Eye (tissue), 1 donor: ENCODE data around the gene STK11IP.

ENCODE experiments used
- DNase-seq: peaks from one replicate; pipeline ENCODE4 v3.0.0-alpha.2; 2015

STK11IP gene

GRCh38 chr2:219622472-219622871 lies 24.8 kb downstream of the STK11IP start:
- no peak for DNase-seq

GRCh38 chr2:219624565-219624964 lies 26.9 kb downstream of the STK11IP start:
- DNase-seq = no peak

- no peak for DNase-seq
These were observed 27.5 kb downstream of the STK11IP start for GRCh38 chr2:219625179-219625578.

- DNase-seq = no peak
These were observed 28.9 kb downstream of the STK11IP start for GRCh38 chr2:219626540-219626939.

- DNase-seq = peak; percentile 59
These were observed 29.7 kb downstream of the STK11IP start, which contains the start of gene SLC4A3 for GRCh38 chr2:219627103-219628100. Gene SLC4A3 (plus strand): TSS chr2:219627630. CDS start chr2:219627993, 363 bp downstream.

GRCh38 chr2:219628235-219628985 lies 30.8 kb downstream of the STK11IP start:
- DNase-seq = no peak

- DNase-seq = no peak
These were observed 31.6 kb downstream of the STK11IP start for GRCh38 chr2:219628986-219629901.

- DNase-seq = no peak
These were observed 32.5 kb downstream of the STK11IP start for GRCh38 chr2:219629976-219630695.

GRCh38 chr2:219630770-219631405 lies 33.2 kb downstream of the STK11IP start:
- DNase-seq = no peak

GRCh38 chr2:219631406-219631891 lies 33.8 kb downstream of the STK11IP start:
- no peak for DNase-seq

- DNase-seq = no peak
These were observed 34.5 kb downstream of the STK11IP start for GRCh38 chr2:219631904-219632759.

- no peak for DNase-seq
These were observed 35.1 kb downstream of the STK11IP start for GRCh38 chr2:219632760-219633105.

- DNase-seq = no peak
These were observed 35.8 kb downstream of the STK11IP start for GRCh38 chr2:219633276-219634065.

- DNase-seq = no peak
These were observed 36.7 kb downstream of the STK11IP start for GRCh38 chr2:219634171-219634940.

- no peak for DNase-seq
These were observed 37.5 kb downstream of the STK11IP start for GRCh38 chr2:219634951-219635751.

GRCh38 chr2:219636144-219636915 lies 38.7 kb downstream of the STK11IP start:
- no peak for DNase-seq
